Measurements from ENCODE around the gene EYS. TPM values are rescaled to one million over a fixed set of nuclear protein-coding genes. Genes with fewer than 3 reads are reported as not detected.

The EYS gene
- total RNA-seq, 2 experiments from 2014 or later = not detected

- Mint-ChIP-seq H3K4me3 (no peak overlapping the region), H3K4me1 (ENCODE audit: low read depth) (no peaks in the 10 kb centered on the region), H3K9me3 (peaks cover 12% of the 10 kb centered on the region), H3K36me3 (ENCODE audit: low read depth) (no peaks in the 10 kb centered on the region), H3K27me3 (no peaks in the 10 kb centered on the region), H3K27ac (no peak overlapping the region)
- DNase-seq (no peak), ATAC-seq (ENCODE audit: poor library complexity) (no peak)
- TF ChIP-seq CTCF (IDR thresholded peaks at IDR 0.05) = no peak
- Histone ChIP-seq H3K9me3 (ENCODE audit: control insufficient read depth in 1 of 2, insufficient read depth in 1 of 2, low read length in 2 of 2) (peaks cover 0 to 12% of the 10 kb centered on the region in 2 experiments), H3K4me3 (ENCODE audit: low read length) (no peak overlapping the region), H3K27me3 (ENCODE audit: control insufficient read depth in 1 of 2, insufficient read depth in 2 of 2, low read length in 2 of 2) (no peaks in the 10 kb centered on the region), H3K27ac (ENCODE audit: low read depth in 1 of 2, low read length in 2 of 2) (no peak overlapping the region), H3K36me3 (ENCODE audit: insufficient read depth, low read length) (no peaks in the 10 kb centered on the region), H3K4me1 (ENCODE audit: insufficient read depth, low read length) (no peaks in the 10 kb centered on the region)
- intact Hi-C loops (cut with DNase I, micrococcal nuclease) = no loop called here
- POLR2A ChIA-PET = no interaction called here
- CTCF ChIA-PET = no interaction called here
These were observed 64.2 kb downstream of the EYS start for GRCh38 chr6:65642776-65643175.

GRCh38 chr6:65638047-65638831, 68.8 kb downstream of the EYS start:
- DNase-seq = no peak
- ChIA-PET POLR2A (no interaction called here), CTCF (no interaction called here)

DNA sequence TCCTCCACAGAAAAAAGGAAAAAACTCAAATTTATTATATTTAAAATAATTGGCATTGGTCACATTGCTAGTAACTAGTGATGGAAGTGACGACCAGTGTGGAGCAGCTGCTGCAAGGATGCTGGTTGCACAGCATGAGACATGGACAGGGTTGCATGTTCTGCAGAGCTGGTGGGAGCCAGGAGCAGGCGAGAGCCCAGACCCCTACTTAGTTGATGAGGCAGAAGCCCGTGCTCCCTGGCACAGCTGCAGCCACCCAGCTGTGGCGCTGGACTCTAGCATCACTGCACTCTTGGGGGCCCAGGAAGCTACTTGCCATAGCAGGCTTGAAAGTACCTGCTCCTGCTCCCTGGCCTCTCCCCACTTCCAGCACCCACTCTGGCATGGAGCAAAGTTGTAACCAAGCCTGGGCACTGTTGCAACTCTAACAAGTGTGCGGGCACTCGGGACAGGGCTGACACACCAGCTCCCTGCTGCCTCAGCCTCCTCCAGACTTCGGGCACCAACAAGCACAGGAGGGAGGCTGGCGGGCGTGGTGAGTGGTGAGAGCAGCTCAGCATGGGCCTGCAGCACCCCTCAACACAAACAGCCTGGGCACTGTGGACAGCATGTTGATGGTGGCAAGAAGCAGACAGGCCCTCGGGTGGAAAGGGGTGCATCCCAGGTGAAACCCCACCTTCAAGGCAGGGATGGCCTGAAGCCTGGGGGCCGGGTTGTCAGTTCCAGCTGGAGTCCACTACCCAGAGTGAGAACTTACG, 69.6 kb downstream of the EYS start:
- H3K4me3 ChIP-seq (ENCODE audit: low read length) = no peak overlapping the region
- no peaks in the 10 kb centered on the region for H3K4me1 ChIP-seq (ENCODE audit: insufficient read depth, low read length)
- ATAC-seq (ENCODE audit: poor library complexity) = no peak
- intact Hi-C loops (cut with DNase I, micrococcal nuclease) = no loop called here
- no peaks in the 10 kb centered on the region for H3K4me1 Mint-ChIP-seq (ENCODE audit: low read depth)
- ChIA-PET CTCF (no interaction called here), POLR2A (no interaction called here)
- no peaks in the 10 kb centered on the region for H3K36me3 ChIP-seq (ENCODE audit: insufficient read depth, low read length)
- peaks cover 0 to 16% of the 10 kb centered on the region in 2 experiments for H3K9me3 ChIP-seq (ENCODE audit: control insufficient read depth in 1 of 2, insufficient read depth in 1 of 2, low read length in 2 of 2)
- no peak for TF ChIP-seq CTCF (IDR thresholded peaks at IDR 0.05)
- no peak overlapping the region for H3K27ac Mint-ChIP-seq
- peaks cover 9% of the 10 kb centered on the region for H3K9me3 Mint-ChIP-seq
- H3K36me3 Mint-ChIP-seq (ENCODE audit: low read depth) = no peaks in the 10 kb centered on the region
- H3K4me3 Mint-ChIP-seq = no peak overlapping the region
- no peak for DNase-seq
- H3K27ac ChIP-seq (ENCODE audit: low read depth in 1 of 2, low read length in 2 of 2) = no peak overlapping the region
- H3K27me3 Mint-ChIP-seq = no peaks in the 10 kb centered on the region
- no peaks in the 10 kb centered on the region for H3K27me3 ChIP-seq (ENCODE audit: control insufficient read depth in 1 of 2, insufficient read depth in 2 of 2, low read length in 2 of 2)

More at GRCh38 chr6:65638047-65638831, 68.8 kb downstream of the EYS start:
- H3K27ac Mint-ChIP-seq = no peak overlapping the region
- H3K36me3 Mint-ChIP-seq (ENCODE audit: low read depth) = no peaks in the 10 kb centered on the region
- Histone ChIP-seq H3K27ac (ENCODE audit: low read depth in 1 of 2, low read length in 2 of 2) (no peak overlapping the region), H3K4me3 (ENCODE audit: low read length) (no peak overlapping the region), H3K4me1 (ENCODE audit: insufficient read depth, low read length) (no peaks in the 10 kb centered on the region), H3K27me3 (ENCODE audit: control insufficient read depth in 1 of 2, insufficient read depth in 2 of 2, low read length in 2 of 2) (no peaks in the 10 kb centered on the region), H3K36me3 (ENCODE audit: insufficient read depth, low read length) (no peaks in the 10 kb centered on the region), H3K9me3 (ENCODE audit: control insufficient read depth in 1 of 2, insufficient read depth in 1 of 2, low read length in 2 of 2) (peaks cover 0 to 19% of the 10 kb centered on the region in 2 experiments)
- no peaks in the 10 kb centered on the region for H3K4me1 Mint-ChIP-seq (ENCODE audit: low read depth)
- no peak for ATAC-seq (ENCODE audit: poor library complexity)
- intact Hi-C loops (cut with DNase I, micrococcal nuclease) = no loop called here
- H3K4me3 Mint-ChIP-seq = no peak overlapping the region
- H3K9me3 Mint-ChIP-seq = peaks cover 9% of the 10 kb centered on the region
- no peak for TF ChIP-seq CTCF (IDR thresholded peaks at IDR 0.05)
- no peaks in the 10 kb centered on the region for H3K27me3 Mint-ChIP-seq
